Tibial artery (tissue), 4 donors: ENCODE data around the gene KLC4.

Source experiments
- DNase-seq, 2 donors: peaks; one replicate each; pipeline ENCODE4 v3.0.0-alpha.2; 2019
- H3K27ac ChIP-seq, 2 donors: fragments of 200-600 bp; sonication (generic) in 1 of 2; 1 replicate in 1 of 2; 2 replicates in 1 of 2; pipeline ENCODE4 v1.5.1; 2018 to 2019; ENCODE audit warnings: mild to moderate bottlenecking in 1 of 2
- H3K27me3 ChIP-seq, 2 donors: fragments of 200-600 bp; sonication (generic) in 1 of 2; one replicate each; pipeline versions ENCODE4 v1.5.1 to v1.6.0; 2016 to 2019
- H3K36me3 ChIP-seq, 3 donors: fragments of 200-600 bp; sonication (generic) in 2 of 3; one replicate each; pipeline ENCODE4 v1.5.1; 2016 to 2019; ENCODE audit warnings: mild to moderate bottlenecking in 2 of 3
- H3K4me1 ChIP-seq, 4 donors: fragments of 200-600 bp; sonication (generic) in 2 of 4; 1 replicate in 3 of 4; 2 replicates in 1 of 4; pipeline ENCODE4 v1.5.1; 2016 to 2019
- H3K4me3 ChIP-seq, 2 donors: fragments of 200-600 bp; sonication (generic) in 1 of 2; 1 replicate in 1 of 2; 2 replicates in 1 of 2; pipeline ENCODE4 v1.5.1; 2018 to 2019; ENCODE audit warnings: mild to moderate bottlenecking in 2 of 2
- H3K9me3 ChIP-seq, 3 donors: fragments of 200-600 bp; sonication (generic) in 1 of 3; one replicate each; pipeline ENCODE4 v1.5.1; 2016 to 2019
- intact Hi-C: fragments of 100-400 bp; cut with DNase I; formaldehyde crosslinking; loops from one replicate; pipeline ENCODE4 v1.15.0; 2023; ENCODE audit warnings: low total_unique reads
- TF ChIP-seq, protein P1 (sequence below), 2 experiments: fragments of 200-600 bp in 1 of 2; fragments of 450-650 bp in 1 of 2; IDR thresholded peaks; one replicate each; pipeline ENCODE4 v1.5.1; 2017 to 2019; ENCODE audit warnings: antibody characterized with exemption in 2 of 2, mild to moderate bottlenecking in 1 of 2, moderate library complexity in 1 of 2

Gene KLC4

DNA sequence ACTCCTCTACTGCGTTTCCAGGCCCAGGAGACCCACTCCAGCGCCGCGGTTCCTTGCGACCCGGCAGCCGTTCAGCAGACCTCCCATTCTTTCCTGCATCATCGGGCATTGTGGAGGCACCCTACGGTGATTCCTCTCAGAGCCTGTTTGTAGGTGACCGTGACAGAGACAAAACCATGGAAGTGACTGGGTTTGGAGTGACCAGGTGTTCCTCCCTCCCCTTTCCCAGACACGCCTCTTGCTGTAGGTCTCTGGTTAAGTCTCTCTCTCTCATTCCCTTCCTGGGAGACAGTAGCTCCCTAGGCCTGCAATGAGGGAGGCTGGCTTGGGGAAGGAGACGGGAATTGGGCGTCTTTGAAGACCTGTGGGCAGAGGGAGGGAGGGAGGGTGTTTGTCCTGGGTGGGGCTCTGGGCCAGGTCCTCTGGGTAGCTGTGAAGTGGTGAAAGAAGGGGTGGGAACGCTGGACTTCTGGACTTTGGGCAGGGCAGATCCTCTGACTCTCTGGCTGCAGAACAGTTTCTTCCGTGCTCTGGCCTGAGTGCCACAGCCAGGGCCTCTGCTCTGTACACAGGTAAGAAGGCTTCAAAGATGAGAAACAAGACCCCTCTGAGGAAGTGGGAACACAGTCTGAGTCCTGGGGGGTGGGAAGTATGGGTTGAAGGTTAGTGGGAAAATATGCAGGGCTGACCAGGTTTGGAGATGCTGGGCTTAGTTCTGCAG lies 763 bp downstream of the KLC4 start:
- no peaks in the 10 kb centered on the region for H3K27me3 ChIP-seq
- H3K9me3 ChIP-seq = no peaks in the 10 kb centered on the region
- TF ChIP-seq, protein P1, sequence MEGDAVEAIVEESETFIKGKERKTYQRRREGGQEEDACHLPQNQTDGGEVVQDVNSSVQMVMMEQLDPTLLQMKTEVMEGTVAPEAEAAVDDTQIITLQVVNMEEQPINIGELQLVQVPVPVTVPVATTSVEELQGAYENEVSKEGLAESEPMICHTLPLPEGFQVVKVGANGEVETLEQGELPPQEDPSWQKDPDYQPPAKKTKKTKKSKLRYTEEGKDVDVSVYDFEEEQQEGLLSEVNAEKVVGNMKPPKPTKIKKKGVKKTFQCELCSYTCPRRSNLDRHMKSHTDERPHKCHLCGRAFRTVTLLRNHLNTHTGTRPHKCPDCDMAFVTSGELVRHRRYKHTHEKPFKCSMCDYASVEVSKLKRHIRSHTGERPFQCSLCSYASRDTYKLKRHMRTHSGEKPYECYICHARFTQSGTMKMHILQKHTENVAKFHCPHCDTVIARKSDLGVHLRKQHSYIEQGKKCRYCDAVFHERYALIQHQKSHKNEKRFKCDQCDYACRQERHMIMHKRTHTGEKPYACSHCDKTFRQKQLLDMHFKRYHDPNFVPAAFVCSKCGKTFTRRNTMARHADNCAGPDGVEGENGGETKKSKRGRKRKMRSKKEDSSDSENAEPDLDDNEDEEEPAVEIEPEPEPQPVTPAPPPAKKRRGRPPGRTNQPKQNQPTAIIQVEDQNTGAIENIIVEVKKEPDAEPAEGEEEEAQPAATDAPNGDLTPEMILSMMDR (IDR thresholded peaks at IDR 0.05) = no peak
- H3K27ac ChIP-seq = peak overlapping the region; percentile 83 to 91
- DNase-seq = peak in 1 of 2 donors; percentile 65
- intact Hi-C loops = no loop called here
- H3K36me3 ChIP-seq = peaks cover 0 to 60% (median 35%) of the 10 kb centered on the region in 3 donors
- H3K4me3 ChIP-seq = peak overlapping the region; percentile 76 to 92
- peaks cover 4 to 30% (median 21%) of the 10 kb centered on the region in 4 donors for H3K4me1 ChIP-seq

DNA sequence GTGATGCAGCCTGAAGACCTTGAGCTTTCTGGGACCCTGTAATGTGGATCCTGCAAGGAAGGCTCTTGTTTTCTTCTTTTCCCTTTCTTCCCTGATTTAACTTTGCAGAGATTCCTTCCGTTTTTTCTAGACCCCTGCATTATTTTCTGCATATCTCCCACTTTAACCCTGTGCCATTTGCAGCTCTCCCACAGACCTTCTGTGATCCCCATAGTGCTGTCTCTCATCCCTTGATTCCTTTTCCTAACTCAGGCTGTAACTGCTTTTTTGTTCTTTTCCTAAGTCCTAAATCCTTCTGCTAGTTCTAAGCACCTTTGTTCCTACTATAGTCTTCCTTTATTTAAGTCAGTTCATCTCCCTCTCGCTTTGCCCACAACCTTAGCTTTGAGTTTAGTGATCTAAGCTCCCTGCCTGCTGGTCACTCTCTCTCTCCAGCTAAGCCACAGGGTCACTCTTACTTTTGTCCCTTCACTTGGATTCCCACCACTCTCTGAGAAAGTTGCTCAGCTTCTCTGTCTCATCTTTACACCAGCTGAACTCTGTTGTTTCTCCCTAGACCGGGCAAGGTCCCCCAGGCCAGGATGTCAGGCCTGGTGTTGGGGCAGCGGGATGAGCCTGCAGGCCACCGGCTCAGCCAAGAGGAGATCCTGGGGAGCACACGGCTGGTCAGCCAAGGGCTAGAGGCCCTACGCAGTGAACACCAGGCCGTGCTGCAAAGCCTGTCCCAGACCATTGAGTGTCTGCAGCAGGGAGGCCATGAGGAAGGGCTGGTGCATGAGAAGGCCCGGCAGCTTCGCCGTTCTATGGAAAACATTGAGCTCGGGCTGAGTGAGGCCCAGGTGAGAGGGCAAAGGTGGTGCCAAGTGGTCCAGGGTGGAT lies 1.6 kb downstream of the KLC4 start:
- DNase-seq = no peak
- intact Hi-C loops = no loop called here
- H3K9me3 ChIP-seq = no peaks in the 10 kb centered on the region
- peak overlapping the region in 1 of 2 donors; percentile 91 for H3K27ac ChIP-seq
- H3K36me3 ChIP-seq = peaks cover 5 to 60% (median 35%) of the 10 kb centered on the region in 3 donors
- H3K4me1 ChIP-seq = peaks cover 4 to 30% (median 21%) of the 10 kb centered on the region in 4 donors
- peak overlapping the region; percentile 76 to 92 for H3K4me3 ChIP-seq
- no peaks in the 10 kb centered on the region for H3K27me3 ChIP-seq
- TF ChIP-seq, protein P1 (IDR thresholded peaks at IDR 0.05) = no peak

DNA sequence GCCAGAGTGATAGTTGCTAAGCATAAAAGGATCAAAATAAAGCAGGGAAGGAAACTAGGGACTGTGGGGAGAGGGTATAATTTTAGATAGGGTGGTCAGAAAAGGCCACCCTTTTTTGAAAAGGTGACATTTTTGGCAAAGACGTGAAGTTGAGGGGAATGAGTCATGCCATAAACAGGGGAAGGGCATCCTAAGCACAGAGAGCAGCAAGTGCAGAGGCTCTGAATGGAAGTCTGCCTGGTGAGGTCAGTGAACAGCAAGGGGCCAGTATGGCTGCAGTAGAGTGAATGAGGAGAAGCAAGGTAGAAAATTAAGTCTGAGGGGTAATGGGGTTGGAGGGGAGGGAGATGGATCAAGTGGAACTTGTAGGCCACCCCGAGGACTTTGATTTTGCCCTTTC lies 2.4 kb downstream of the KLC4 start:
- peaks cover 13 to 60% (median 35%) of the 10 kb centered on the region in 3 donors for H3K36me3 ChIP-seq
- no peaks in the 10 kb centered on the region for H3K9me3 ChIP-seq
- DNase-seq = no peak
- H3K27me3 ChIP-seq = no peaks in the 10 kb centered on the region
- no peak overlapping the region for H3K4me3 ChIP-seq
- H3K4me1 ChIP-seq = peaks cover 4 to 30% (median 21%) of the 10 kb centered on the region in 4 donors
- no peak overlapping the region for H3K27ac ChIP-seq
- intact Hi-C loops = no loop called here
- TF ChIP-seq, protein P1 (IDR thresholded peaks at IDR 0.05) = no peak

GRCh38 chr6:43062818-43063217 lies 3.4 kb downstream of the KLC4 start:
- peak in 1 of 2 donors; percentile 39 for DNase-seq
- intact Hi-C loops = no loop called here
- Histone ChIP-seq H3K27me3 (no peaks in the 10 kb centered on the region), H3K27ac (no peak overlapping the region), H3K36me3 (peaks cover 16 to 55% (median 30%) of the 10 kb centered on the region in 3 donors), H3K9me3 (no peaks in the 10 kb centered on the region), H3K4me1 (peaks cover 4 to 27% (median 21%) of the 10 kb centered on the region in 4 donors), H3K4me3 (no peak overlapping the region)
- TF ChIP-seq, protein P1 (IDR thresholded peaks at IDR 0.05) = no peak

DNA sequence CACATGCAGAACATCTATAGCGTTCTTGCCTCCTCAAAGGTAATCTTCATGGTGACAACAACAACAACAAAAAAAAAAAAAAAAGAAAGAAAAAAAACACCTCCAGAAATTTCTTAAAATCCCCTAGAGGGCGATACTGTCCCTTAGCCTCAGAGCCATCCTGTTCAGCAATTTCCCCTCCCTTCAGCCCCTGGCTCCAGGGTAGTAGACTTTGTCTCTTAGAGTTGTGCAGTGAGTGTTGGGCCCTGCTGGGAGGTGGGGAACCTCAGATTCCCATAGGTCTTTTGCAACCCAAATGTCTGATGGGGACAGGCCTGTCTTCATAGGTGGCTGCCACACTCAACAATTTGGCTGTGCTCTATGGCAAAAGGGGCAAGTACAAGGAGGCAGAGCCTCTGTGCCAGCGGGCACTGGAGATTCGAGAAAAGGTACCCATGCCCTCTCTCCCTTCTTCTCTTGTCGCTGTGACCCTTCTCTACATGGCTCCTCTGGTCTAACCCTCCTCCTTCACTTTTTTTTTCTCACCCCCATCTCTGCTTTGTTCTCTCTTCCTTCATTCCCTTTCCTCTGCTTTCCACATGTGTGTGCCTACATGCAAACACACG lies 10.7 kb downstream of the KLC4 start:
- Histone ChIP-seq H3K9me3 (no peaks in the 10 kb centered on the region), H3K27me3 (peaks cover 0 to under 1% of the 10 kb centered on the region in 2 donors), H3K4me3 (no peak overlapping the region), H3K4me1 (peaks cover 0 to under 1% (median 0%) of the 10 kb centered on the region in 4 donors), H3K27ac (no peak overlapping the region), H3K36me3 (peaks cover 46 to 90% (median 64%) of the 10 kb centered on the region in 3 donors)
- TF ChIP-seq, protein P1 (IDR thresholded peaks at IDR 0.05) = peak in 1 of 2 experiments; percentile 20
- intact Hi-C loops = loop anchor here (10.0 kb wide), 1 partner anchor 65 kb away; no protein-coding TSS in a partner anchor
- no peak for DNase-seq
